Stomach (tissue), 9 donors: ENCODE measurements around the gene MEG3. TPM values are rescaled to one million over a fixed set of nuclear protein-coding genes. Genes with fewer than 3 reads are reported as not detected.

ENCODE experiments used
- DNase-seq, 2 donors: peaks; one replicate each; pipeline versions ENCODE4 v3.0.0 to v3.0.0-alpha.2; 2013 to 2019
- H3K27ac ChIP-seq, 5 donors: fragments of 200-600 bp in 4 of 5; sonication (generic) in 4 of 5; one replicate each; pipeline ENCODE4 v1.5.1; 2013 to 2019; ENCODE audit warnings: mild to moderate bottlenecking in 1 of 5, moderate library complexity in 1 of 5
- H3K27me3 ChIP-seq, 3 donors: fragments of 200-600 bp; sonication (generic); one replicate each; pipeline ENCODE4 v1.5.1; 2017 to 2019; ENCODE audit warnings: mixed run types in 1 of 3
- H3K36me3 ChIP-seq, 4 donors: fragments of 200-600 bp; sonication (generic); 1 replicate in 3 of 4; 2 replicates in 1 of 4; pipeline ENCODE4 v1.5.1; 2016 to 2019
- H3K4me1 ChIP-seq, 4 donors: fragments of 200-600 bp; sonication (generic); one replicate each; pipeline ENCODE4 v1.5.1; 2016 to 2019
- H3K4me3 ChIP-seq, 4 donors: fragments of 200-600 bp; sonication (generic) in 3 of 4; one replicate each; pipeline ENCODE4 v1.5.1; 2016 to 2019; ENCODE audit warnings: mild to moderate bottlenecking in 1 of 4
- H3K9me3 ChIP-seq, 4 donors: fragments of 200-600 bp; sonication (generic); one replicate each; pipeline ENCODE4 v1.5.1; 2016 to 2019
- EP300 ChIP-seq: sonication (generic); formaldehyde crosslinking; IDR thresholded peaks from one replicate; pipeline ENCODE4 v1.6.1; 2017; ENCODE audit warnings: antibody characterized with exemption
- POLR2A ChIP-seq, 4 donors: fragments of 450-650 bp; IDR thresholded peaks; one replicate each; pipeline ENCODE4 v1.6.1; 2016; ENCODE audit warnings: antibody characterized with exemption in 4 of 4, control low read depth in 2 of 4, mild to moderate bottlenecking in 1 of 4, moderate library complexity in 1 of 4
- POLR2AphosphoS5 ChIP-seq, 3 donors: sonication (generic); formaldehyde crosslinking; IDR thresholded peaks; one replicate each; pipeline ENCODE4 v1.6.1; 2016; ENCODE audit warnings: antibody characterized with exemption in 3 of 3
- whole genome bisulfite sequencing, 5 donors: extraction: QIAGEN DNeasy Blood & Tissue Kit in 3 of 5; methylation state at CpG; one replicate each; pipeline versions ENCODE4 v1.1.5 to v1.1.7; 2013 to 2018; 5-methylcytosine and 5-hydroxymethylcytosine counted together
- intact Hi-C: fragments of 100-400 bp; cut with DNase I; formaldehyde crosslinking; loops from one replicate; pipeline ENCODE4 v1.15.1; 2023; ENCODE audit warnings: low total_unique reads
- polyA plus RNA-seq, 3 donors: library from polyadenylated mRNA; stranded (reverse); fragments of 200-250 nt; gene quantifications; one replicate each; pipeline ENCODE4 v1.2.3, GENCODE V29; 2013
- total RNA-seq, 5 donors: library from RNA; depleted of rRNA; stranded (reverse); fragments of >200 nt; gene quantifications; one replicate each; pipeline versions ENCODE4 v1.1.0 to v1.2.3, GENCODE V29; 2014 to 2016
- TF ChIP-seq, protein P1 (sequence below), 7 experiments: fragments of 450-650 bp in 4 of 7; fragments of 200-600 bp in 3 of 7; sonication (generic) in 3 of 7; IDR thresholded peaks; one replicate each; pipeline ENCODE4 v1.5.1; 2016 to 2019; ENCODE audit warnings: antibody characterized with exemption in 7 of 7, control low read depth in 2 of 7, mild to moderate bottlenecking in 1 of 7
- donor health status: healthy with polysubstance abuse.
- donor health status: Bipolar disorder and iron deficiency.
- donor health status: healthy.

MEG3 gene
- total and polyA plus RNA-seq, 8 donors, result 13.4 to 390 (median 99.2) TPM

DNA sequence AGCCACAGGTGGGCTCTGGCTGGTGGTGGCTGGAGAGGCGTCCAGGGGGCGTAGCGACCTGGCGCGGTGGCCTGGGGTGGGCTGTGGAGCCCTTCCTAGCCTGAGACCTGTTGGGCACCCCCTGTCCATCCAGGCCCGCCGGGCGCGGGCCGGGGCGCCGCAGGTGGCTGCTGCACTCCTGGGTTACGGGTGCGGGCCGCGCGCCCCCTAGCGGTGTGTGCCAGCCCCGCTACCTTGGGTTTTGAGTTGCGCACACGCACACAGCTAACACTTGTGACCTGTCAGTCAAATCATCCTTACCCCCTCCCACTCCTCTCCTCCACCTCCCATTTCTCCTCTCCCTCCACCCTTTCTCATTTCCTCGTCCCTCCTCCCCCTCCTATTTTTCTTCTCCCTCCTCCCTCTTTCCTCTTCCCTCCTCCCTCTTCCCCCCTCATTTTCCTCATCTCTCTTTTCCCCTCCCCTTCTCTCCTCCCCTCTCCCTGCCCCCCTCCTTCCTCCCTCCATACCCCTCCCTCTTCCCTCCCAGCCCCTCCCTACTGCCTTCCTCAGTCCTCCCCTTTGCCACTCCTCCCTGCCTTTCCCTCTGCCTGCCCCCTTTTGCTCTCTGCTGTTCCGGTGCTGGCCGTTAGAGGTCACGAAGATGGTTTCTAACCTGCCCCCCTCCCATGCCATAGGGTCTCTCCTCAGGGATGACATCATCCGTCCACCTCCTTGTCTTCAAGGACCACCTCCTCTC lies 2.3 kb downstream of the MEG3 start:
- Histone ChIP-seq H3K4me1 (peaks cover 0 to 7% (median 0%) of the 10 kb centered on the region in 4 donors), H3K27me3 (peaks cover 0 to 64% (median 33%) of the 10 kb centered on the region in 3 donors), H3K27ac (no peak overlapping the region), H3K4me3 (peak overlapping the region; percentile 32 to 37 (median 34)), H3K36me3 (no peaks in the 10 kb centered on the region), H3K9me3 (peaks cover 0 to 34% (median 8%) of the 10 kb centered on the region in 4 donors)
- intact Hi-C loops, result no loop called here
- DNase-seq, result peak in 1 of 2 donors; percentile 85
- TF ChIP-seq POLR2A (IDR thresholded peaks at IDR 0.05) (no peak), EP300 (no peak)
- TF ChIP-seq, protein P1, sequence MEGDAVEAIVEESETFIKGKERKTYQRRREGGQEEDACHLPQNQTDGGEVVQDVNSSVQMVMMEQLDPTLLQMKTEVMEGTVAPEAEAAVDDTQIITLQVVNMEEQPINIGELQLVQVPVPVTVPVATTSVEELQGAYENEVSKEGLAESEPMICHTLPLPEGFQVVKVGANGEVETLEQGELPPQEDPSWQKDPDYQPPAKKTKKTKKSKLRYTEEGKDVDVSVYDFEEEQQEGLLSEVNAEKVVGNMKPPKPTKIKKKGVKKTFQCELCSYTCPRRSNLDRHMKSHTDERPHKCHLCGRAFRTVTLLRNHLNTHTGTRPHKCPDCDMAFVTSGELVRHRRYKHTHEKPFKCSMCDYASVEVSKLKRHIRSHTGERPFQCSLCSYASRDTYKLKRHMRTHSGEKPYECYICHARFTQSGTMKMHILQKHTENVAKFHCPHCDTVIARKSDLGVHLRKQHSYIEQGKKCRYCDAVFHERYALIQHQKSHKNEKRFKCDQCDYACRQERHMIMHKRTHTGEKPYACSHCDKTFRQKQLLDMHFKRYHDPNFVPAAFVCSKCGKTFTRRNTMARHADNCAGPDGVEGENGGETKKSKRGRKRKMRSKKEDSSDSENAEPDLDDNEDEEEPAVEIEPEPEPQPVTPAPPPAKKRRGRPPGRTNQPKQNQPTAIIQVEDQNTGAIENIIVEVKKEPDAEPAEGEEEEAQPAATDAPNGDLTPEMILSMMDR (IDR thresholded peaks at IDR 0.05), result peak in 1 of 7 experiments; percentile 20
- WGBS, 5 donors, result 67 to 75% (median 72%) methylated on average over 19 to 26 of the region's 26 CpGs

DNA sequence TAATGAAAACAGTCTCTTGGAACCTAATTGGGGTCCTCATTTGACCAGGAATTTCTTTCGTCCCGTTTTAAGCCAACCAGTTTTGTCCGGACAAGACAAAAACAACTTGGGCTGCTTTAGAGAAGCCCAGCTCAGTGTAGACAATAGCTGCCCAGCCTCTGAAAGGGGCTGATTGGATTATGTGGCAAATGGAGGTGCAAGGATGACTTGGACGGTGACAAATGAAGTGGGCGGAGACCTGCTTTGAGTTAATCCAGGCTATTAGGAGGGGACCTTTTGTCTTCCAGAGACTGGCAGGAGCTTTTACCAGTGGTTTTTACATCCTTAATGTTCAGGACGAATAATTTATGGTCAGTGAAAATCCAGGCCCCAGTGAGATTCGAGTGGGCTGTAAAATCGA lies 4.8 kb downstream of the MEG3 start:
- intact Hi-C loops, result no loop called here
- peaks cover 0 to 54% (median 28%) of the 10 kb centered on the region in 3 donors for H3K27me3 ChIP-seq
- peaks cover 0 to 7% (median 0%) of the 10 kb centered on the region in 4 donors for H3K4me1 ChIP-seq
- TF ChIP-seq, protein P1 (IDR thresholded peaks at IDR 0.05), result no peak
- TF ChIP-seq POLR2A (IDR thresholded peaks at IDR 0.05) (no peak), EP300 (no peak), POLR2AphosphoS5 (IDR thresholded peaks at IDR 0.05) (no peak)
- no peaks in the 10 kb centered on the region for H3K36me3 ChIP-seq
- WGBS, 5 donors, result 61 to 83% (median 73%) methylated on average over 8 of the region's 8 CpGs
- no peak overlapping the region for H3K27ac ChIP-seq
- H3K9me3 ChIP-seq, result peaks cover 0 to 33% (median 8%) of the 10 kb centered on the region in 4 donors
- peak in 1 of 2 donors; percentile 22 for DNase-seq
- no peak overlapping the region for H3K4me3 ChIP-seq

DNA sequence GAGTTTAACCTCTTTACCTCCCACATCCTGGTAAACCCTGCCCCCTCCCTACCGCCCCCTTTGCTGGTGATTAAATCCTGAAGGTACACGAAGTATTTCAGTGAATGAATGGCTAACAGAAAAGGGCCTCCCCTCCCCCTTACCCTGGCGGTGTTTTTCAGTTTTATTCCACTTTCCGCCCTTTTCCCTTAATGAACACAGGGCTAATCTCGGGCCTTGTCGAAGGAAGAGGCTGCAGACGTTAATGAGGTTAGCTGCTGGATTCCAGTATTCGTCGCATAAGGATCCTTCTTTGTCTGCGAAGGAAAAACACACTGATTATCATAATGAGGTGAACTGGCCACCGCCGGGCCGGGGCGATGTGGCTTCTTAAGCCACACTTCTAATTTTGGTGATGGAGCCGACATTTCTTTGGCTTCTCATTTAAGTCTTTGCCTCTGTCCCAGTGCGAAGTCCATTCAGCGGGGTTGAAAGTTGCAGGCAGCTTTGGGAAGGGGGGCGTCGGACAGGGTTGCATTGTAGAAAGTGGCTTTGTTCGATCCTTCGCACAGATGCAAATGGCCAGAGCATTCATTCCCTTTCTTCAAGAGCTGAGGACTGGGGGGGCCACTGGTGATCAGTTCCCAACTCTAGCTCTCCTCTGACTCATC lies 6.5 kb downstream of the MEG3 start:
- Histone ChIP-seq H3K4me1 (peaks cover 0 to under 1% (median 0%) of the 10 kb centered on the region in 4 donors), H3K27me3 (peaks cover 0 to 46% (median 13%) of the 10 kb centered on the region in 3 donors), H3K9me3 (peaks cover 0 to 16% (median 8%) of the 10 kb centered on the region in 4 donors), H3K36me3 (no peaks in the 10 kb centered on the region), H3K4me3 (no peak overlapping the region), H3K27ac (no peak overlapping the region)
- WGBS, 5 donors, result 73 to 77% (median 74%) methylated on average over 21 of the region's 21 CpGs
- DNase-seq, result peak in 1 of 2 donors; percentile 11
- intact Hi-C loops, result no loop called here
- no peak for TF ChIP-seq EP300
- TF ChIP-seq POLR2A (IDR thresholded peaks at IDR 0.05), result no peak
- TF ChIP-seq, protein P1 (IDR thresholded peaks at IDR 0.05), result no peak
- no peak for TF ChIP-seq POLR2AphosphoS5 (IDR thresholded peaks at IDR 0.05)

DNA sequence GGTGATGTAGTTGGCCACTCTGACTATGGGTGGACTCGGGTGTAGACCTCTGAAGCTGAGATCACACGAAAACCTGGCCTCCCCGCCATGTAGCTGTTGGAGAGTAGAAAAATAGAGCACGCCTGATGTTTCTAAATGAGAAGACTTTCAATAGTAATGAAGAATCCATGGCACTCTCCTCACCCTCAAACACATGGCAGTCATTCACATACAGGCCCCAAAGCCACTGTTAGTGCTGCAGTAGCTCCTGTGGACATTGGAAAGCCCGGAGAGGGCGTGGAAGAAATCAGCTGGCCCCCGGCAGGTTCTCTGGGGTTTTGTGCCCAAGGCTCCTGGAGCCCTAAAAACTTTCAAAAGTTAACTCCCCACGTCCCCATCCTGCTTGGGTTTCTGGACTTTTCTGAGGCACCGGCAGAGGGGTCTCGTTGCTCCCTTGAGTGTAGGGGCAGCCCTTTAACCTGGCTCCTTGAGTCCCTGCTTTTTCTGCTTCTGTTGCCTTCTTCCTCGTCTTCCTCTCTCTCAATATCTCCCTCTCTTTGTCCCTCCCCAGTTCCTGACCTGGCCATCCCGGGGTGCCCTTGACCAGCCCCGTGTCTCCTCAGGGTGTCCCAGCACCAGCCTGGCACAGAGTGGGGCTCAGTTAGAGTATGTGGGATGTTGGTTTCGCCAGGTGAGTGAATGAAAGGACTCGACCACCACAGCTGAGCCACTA lies 8.3 kb downstream of the MEG3 start:
- H3K4me1 ChIP-seq, result no peaks in the 10 kb centered on the region
- no peaks in the 10 kb centered on the region for H3K9me3 ChIP-seq
- 83 to 87% (median 84%) methylated on average over 15 of the region's 15 CpGs for WGBS, 5 donors
- no peak overlapping the region for H3K4me3 ChIP-seq
- peak in 1 of 2 donors; percentile 9 for DNase-seq
- no peaks in the 10 kb centered on the region for H3K36me3 ChIP-seq
- intact Hi-C loops, result no loop called here
- H3K27ac ChIP-seq, result no peak overlapping the region
- TF ChIP-seq POLR2AphosphoS5 (IDR thresholded peaks at IDR 0.05), result no peak
- no peak for TF ChIP-seq POLR2A (IDR thresholded peaks at IDR 0.05)
- TF ChIP-seq, protein P1 (IDR thresholded peaks at IDR 0.05), result no peak
- no peak for TF ChIP-seq EP300
- H3K27me3 ChIP-seq, result peaks cover 0 to 28% (median 0%) of the 10 kb centered on the region in 3 donors
